Measurements from ENCODE around the gene RTL9. TPM values are rescaled to one million over a fixed set of nuclear protein-coding genes. Genes with fewer than 3 reads are reported as not detected.
A peak's percentile ranks its signal among the peaks of the same experiment; 100 is the strongest.

RTL9 gene
- total and polyA plus RNA-seq, 9 donors, result 0.38 to 5.9 (median 1.5) TPM

- Histone ChIP-seq H3K4me3 (no peak overlapping the region), H3K9me3 (no peaks in the 10 kb centered on the region), H3K4me1 (ENCODE audit: insufficient read depth) (no peaks in the 10 kb centered on the region), H3K27me3 (no peaks in the 10 kb centered on the region), H3K36me3 (no peaks in the 10 kb centered on the region), H3K27ac (no peak overlapping the region)
- no peak for DNase-seq
- TF ChIP-seq POLR2A (IDR thresholded peaks at IDR 0.05) (no peak), EP300 (IDR thresholded peaks at IDR 0.05) (no peak)
- TF ChIP-seq, protein P1, sequence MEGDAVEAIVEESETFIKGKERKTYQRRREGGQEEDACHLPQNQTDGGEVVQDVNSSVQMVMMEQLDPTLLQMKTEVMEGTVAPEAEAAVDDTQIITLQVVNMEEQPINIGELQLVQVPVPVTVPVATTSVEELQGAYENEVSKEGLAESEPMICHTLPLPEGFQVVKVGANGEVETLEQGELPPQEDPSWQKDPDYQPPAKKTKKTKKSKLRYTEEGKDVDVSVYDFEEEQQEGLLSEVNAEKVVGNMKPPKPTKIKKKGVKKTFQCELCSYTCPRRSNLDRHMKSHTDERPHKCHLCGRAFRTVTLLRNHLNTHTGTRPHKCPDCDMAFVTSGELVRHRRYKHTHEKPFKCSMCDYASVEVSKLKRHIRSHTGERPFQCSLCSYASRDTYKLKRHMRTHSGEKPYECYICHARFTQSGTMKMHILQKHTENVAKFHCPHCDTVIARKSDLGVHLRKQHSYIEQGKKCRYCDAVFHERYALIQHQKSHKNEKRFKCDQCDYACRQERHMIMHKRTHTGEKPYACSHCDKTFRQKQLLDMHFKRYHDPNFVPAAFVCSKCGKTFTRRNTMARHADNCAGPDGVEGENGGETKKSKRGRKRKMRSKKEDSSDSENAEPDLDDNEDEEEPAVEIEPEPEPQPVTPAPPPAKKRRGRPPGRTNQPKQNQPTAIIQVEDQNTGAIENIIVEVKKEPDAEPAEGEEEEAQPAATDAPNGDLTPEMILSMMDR (IDR thresholded peaks at IDR 0.05), result no peak
- intact Hi-C loops (cut with DNase I), result loop anchor here in 1 of 4 donors (5.0 kb wide), 1 partner anchor 243 kb away; no protein-coding TSS in a partner anchor
- 73 to 86% (median 77%) methylated on average over 3 of the region's 3 CpGs for WGBS, 3 donors
Observed at GRCh38 chrX:110399966-110400365, 41.3 kb downstream of the RTL9 start.

DNA sequence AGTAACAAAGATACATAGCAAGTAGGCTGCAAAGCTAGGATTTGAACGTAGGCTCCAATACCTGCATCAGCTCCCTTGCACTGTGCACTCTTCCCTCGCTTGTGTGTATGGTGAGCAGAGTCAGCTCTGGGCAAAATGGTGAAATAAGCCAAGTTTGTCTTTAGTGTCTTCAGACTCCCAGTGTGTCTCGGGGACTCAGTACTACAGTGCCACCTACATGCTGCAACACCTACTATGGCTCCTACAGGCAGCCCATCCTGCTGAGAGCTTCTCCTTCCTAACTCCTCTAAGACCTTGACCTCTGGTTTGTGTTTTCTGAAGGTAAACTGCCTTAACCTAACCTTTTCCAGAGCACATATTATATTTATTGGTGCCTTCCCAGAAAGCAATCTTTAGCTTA is 42.5 kb downstream of the RTL9 start:
- intact Hi-C loops (cut with DNase I), result loop anchor here in 1 of 4 donors (5.0 kb wide), 1 partner anchor 244 kb away; no protein-coding TSS in a partner anchor

GRCh38 chrX:110402091-110402849 is 43.6 kb downstream of the RTL9 start:
- TF ChIP-seq EP300 (IDR thresholded peaks at IDR 0.05) (no peak), POLR2A (IDR thresholded peaks at IDR 0.05) (no peak)
- TF ChIP-seq, protein P1 (IDR thresholded peaks at IDR 0.05), result no peak
- no peak overlapping the region for H3K27ac ChIP-seq
- no peaks in the 10 kb centered on the region for H3K36me3 ChIP-seq
- intact Hi-C loops (cut with DNase I), result loop anchor here in 1 of 4 donors (5.0 kb wide), 1 partner anchor 245 kb away; no protein-coding TSS in a partner anchor
- peak in 2 of 5 donors; percentile 23 to 61 for DNase-seq
- WGBS, 3 donors, result 59 to 70% (median 60%) methylated on average over 7 of the region's 7 CpGs
- H3K4me1 ChIP-seq (ENCODE audit: insufficient read depth), result no peaks in the 10 kb centered on the region
- H3K27me3 ChIP-seq, result no peaks in the 10 kb centered on the region
- no peak overlapping the region for H3K4me3 ChIP-seq
- no peaks in the 10 kb centered on the region for H3K9me3 ChIP-seq

More for the DNA sequence above, 42.5 kb downstream of the RTL9 start:
- WGBS, 3 donors, result 70 to 76% (median 72%) methylated on average over 3 of the region's 3 CpGs
- H3K36me3 ChIP-seq, result no peaks in the 10 kb centered on the region
- H3K4me3 ChIP-seq, result no peak overlapping the region
- H3K27me3 ChIP-seq, result no peaks in the 10 kb centered on the region
- no peaks in the 10 kb centered on the region for H3K4me1 ChIP-seq (ENCODE audit: insufficient read depth)
- no peak for DNase-seq
- TF ChIP-seq, protein P1 (IDR thresholded peaks at IDR 0.05), result no peak
- no peak for TF ChIP-seq POLR2A (IDR thresholded peaks at IDR 0.05)
- TF ChIP-seq EP300 (IDR thresholded peaks at IDR 0.05), result no peak
- no peak overlapping the region for H3K27ac ChIP-seq
- H3K9me3 ChIP-seq, result no peaks in the 10 kb centered on the region

- Histone ChIP-seq H3K4me1 (ENCODE audit: insufficient read depth) (no peaks in the 10 kb centered on the region), H3K27me3 (no peaks in the 10 kb centered on the region), H3K4me3 (no peak overlapping the region), H3K27ac (no peak overlapping the region), H3K9me3 (no peaks in the 10 kb centered on the region), H3K36me3 (no peaks in the 10 kb centered on the region)
- intact Hi-C loops (cut with DNase I), result loop anchor here in 1 of 4 donors (5.0 kb wide), 1 partner anchor 246 kb away; no protein-coding TSS in a partner anchor
- no peak for TF ChIP-seq POLR2A (IDR thresholded peaks at IDR 0.05)
- TF ChIP-seq, protein P1 (IDR thresholded peaks at IDR 0.05), result no peak
- TF ChIP-seq EP300 (IDR thresholded peaks at IDR 0.05), result no peak
- DNase-seq, result no peak
- WGBS, 3 donors, result 20 to 55% (median 26%) methylated on average over 1 of the region's 1 CpG
Observed at GRCh38 chrX:110402850-110403221, 44.2 kb downstream of the RTL9 start.
